Endometrium (tissue), 2 donors: ENCODE results near the gene ANKK1.

Experiments used
- FAIRE-seq: peaks from 2 replicates; lab custom pipeline; 2012; peaks lifted over from hg19 to GRCh38; lab: Jason Lieb, UNC
- donor health status: control.
- donor health status: control.

ANKK1 gene, protein sequence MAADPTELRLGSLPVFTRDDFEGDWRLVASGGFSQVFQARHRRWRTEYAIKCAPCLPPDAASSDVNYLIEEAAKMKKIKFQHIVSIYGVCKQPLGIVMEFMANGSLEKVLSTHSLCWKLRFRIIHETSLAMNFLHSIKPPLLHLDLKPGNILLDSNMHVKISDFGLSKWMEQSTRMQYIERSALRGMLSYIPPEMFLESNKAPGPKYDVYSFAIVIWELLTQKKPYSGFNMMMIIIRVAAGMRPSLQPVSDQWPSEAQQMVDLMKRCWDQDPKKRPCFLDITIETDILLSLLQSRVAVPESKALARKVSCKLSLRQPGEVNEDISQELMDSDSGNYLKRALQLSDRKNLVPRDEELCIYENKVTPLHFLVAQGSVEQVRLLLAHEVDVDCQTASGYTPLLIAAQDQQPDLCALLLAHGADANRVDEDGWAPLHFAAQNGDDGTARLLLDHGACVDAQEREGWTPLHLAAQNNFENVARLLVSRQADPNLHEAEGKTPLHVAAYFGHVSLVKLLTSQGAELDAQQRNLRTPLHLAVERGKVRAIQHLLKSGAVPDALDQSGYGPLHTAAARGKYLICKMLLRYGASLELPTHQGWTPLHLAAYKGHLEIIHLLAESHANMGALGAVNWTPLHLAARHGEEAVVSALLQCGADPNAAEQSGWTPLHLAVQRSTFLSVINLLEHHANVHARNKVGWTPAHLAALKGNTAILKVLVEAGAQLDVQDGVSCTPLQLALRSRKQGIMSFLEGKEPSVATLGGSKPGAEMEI

DNA sequence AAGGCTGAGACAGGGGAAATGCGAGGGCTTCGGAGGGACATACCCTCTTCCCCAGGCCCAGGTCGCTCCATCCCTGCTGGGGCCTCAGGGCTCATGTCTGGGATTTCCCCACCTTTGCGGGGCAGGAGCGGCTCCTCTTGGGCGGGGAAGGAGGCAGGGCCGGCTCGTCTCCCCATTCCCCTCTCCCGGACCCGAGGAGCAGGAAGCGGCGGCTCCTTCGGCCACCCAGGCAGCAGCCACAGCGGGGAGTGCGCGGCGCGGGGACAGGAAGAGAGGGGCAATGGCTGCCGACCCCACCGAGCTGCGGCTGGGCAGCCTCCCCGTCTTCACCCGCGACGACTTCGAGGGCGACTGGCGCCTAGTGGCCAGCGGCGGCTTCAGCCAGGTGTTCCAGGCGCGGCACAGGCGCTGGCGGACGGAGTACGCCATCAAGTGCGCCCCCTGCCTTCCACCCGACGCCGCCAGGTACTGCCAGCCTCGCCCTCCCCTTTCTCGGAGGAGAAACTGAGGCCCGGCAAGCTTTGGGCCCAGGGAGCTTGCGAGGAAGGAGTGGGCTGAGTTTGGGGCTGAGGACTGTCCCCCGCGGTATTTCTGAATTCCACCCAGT is at the start of gene ANKK1:
Gene ANKK1, plus strand, starts transcription at position 175 of the 607 bp plus-strand sequence. Its CDS starts 106 bp downstream, at position 281.
- FAIRE-seq = no peak

DNA sequence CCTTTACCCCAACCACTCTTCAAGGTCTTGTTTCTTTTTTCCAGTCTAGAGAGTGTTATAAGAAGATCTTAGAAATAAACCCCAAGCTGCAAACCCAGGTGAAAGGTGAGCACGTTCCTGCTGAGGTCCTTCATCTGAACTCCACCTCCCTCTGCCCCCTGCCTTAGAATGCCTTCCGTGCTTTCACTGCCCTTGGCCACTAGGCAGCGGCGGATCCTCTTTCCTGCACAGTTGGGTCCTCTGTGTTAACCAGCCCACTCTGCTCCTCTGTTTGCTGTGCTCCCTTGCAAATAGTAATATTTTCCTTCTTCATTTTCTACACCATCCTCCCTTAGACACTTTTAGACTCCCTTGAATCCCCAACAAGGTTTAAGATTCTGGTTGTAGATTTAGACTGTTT is 48.8 kb upstream of the ANKK1 start:
- no peak for FAIRE-seq

DNA sequence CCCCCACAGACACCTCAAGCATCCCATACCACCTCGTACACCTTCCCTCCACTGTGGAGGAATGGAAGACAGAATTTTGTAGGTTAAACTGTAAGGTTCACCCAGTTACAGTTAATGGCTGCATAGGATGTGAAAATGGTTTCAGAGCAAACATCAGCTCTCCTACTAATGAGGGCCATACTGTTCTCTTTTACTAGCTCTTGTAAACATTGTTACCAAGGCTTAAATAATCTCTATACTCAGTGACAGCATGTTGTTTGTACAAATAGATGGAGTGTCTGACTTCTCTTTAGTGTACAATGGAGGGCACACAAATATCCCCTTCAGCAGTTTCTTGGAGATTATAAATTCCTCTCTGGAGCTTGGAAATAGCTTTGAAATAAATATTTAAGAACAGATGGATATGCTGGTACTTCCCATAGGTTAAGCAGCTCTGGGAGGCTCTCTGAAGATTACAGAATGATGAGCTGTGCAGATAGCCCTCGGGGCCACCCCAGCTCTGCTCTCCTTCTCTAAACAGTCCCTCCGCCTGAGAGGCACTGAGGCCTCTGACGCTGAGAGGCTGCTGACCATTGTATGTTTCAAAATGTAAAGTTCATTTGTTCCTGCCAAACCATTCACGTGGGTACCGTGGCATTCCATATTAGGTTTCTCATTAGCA is 47.5 kb upstream of the ANKK1 start:
- FAIRE-seq = no peak

DNA sequence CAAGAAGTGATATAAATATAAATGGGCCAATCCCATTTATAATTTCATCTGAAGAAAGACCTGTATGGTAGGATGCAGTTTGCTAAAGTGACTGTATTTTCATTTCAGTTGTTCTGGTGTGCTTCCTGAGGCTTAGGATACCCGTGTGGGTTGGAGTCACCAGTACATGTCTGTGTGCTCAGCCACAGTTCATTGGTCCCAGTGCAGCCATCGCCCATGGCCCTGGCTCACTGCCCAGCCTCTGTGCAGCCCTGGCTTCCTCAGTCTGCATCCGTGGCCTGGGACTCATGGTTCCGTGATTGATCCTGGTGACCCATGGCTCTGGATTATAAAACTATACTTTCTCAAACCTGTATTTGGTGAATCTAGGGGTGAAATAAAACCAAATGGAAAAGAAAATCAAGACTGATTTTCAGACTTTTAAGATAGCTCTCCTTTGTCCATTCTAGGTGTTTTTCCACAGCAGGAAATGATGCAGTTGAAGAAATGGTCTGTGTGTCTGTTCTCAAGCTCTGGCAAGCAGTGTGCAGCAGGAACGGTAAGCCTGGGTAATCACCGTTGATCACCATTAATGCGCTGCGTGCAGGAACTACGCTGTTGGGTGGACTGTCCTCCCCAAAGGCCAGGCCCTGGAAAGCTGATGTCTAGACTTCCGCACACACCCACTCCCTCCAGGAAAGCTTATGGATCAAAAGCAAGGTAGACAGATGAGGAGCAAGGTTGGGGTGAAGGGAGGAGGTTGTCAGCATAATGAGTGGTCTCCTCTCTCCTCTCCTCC is 46.0 kb upstream of the ANKK1 start:
- no peak for FAIRE-seq

DNA sequence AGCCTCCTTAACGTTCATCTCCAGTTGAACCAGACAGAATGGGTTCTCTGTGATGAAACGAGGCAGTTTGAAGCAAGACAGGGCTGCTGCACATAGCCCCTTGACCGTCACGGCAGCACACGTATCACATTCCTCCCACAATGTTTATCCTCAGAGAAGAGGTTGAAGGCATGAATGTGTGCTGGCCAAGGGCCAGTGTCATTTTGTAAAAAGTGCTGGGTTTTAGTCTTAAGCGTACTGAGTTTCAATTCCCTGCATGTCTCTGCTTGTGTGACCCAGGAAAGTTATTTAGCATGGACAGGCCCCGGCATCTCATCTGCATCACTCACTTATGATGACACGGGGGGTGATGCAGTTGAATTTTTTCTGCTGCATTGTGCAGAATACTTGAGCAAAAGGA is 41.6 kb upstream of the ANKK1 start:
- FAIRE-seq = no peak

DNA sequence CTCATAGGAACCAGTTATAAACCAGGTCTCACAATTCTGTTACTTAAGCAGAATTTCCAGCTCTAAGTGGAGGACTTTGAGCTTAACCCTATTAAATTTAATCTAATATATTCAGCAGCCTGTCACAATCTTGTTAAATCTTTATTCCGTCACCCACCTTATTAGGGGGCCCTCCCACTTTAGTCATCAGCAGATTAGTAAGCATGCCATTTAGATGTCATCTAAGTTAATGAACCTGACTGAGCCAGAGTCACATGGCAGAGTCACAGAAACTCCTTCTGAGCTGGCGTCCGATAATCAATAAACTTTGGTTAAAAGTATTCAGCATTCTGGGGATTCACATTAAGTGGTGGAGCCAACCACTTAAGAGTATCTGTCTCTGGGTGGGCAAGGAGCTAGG is 38.1 kb upstream of the ANKK1 start:
- FAIRE-seq = no peak

DNA sequence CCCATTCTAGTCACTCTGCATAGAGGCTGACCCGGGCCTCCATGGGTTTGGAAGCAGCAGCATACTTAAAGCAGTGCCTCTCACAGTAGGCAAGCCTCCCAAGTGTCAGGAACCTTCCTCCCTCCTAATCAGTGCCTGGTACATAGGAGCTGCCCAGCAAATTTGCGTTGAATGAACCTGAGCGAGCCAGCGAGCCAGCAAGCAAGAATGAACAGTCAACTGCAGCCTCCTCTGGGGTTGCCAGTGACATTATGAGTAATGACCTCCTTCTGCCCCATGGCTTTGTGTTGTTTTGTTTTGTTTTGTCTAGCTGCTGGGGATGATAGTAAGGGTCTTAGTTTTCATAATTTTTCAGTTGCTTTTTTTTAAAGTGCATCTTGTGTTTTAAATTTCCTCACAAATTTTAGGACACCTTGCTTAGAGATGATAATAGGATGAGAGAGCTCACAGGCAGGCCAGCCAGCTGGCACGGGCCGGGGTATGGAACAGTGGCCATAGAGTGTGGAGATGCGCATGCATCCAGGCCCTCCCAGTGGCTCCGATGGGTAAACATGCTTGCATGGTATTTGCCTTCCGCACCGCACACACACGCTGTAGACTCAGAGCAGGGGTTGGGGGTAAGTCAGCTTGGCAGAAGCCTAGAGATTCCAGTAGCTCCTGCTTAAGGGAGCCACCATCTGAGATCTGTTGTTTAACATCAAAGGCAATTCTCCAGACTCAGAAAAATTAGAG is 37.1 kb upstream of the ANKK1 start:
- no peak for FAIRE-seq

DNA sequence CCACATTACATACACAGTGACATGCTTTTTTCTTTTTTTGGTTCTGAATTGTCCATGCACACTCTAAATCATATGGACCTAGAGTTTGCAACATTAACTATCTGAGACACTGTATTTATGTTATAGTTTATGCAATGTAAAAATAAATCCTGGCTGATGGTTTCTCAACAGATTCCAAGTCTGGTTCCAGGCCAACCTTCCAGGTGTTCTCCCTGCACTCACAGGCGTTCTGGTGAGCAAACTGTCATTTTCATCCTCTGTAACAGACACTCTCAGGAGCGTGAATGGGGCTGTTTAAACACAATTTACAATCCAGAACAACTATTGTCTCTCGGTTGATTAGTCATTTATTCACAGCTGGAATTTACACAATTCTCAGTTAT is 36.5 kb upstream of the ANKK1 start:
- no peak for FAIRE-seq

DNA sequence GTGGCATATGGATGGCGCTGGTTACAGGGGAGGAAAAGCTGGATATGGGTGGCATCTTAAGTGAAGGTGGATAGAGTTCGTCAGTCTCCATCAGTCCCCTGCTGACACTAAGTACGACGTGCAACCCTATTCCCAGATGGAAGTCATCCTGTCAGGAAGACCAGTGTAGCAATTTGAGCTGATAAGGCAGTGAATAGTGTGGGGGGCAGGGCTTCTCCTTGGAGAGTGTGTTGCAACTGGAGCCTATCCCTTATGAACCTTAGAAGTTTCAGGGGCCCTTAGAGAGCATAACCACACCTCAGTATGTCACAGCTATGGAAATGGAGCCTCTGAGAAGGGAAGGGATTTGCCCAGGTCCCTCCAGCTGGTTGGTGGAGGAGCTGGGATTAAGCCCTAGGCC is 36.1 kb upstream of the ANKK1 start:
- no peak for FAIRE-seq

DNA sequence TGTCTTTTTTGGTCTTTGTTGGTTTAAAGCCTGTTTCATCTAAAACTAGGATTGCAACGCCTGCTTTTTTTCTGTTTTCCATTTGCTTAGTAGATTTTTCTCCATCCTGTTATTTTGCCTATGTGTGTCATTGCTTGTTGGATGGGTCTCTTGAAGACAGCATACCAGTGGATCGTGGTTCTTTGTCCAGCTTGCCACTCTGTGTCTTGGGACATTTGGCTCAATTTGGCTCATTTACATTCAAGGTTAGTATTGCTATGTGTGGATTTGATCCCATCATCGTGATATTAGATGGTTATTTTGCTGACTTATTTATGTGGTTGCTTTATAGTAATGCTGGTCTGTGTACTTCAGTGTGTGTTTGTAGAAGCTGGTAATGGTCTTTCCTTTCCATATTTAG is 31.4 kb upstream of the ANKK1 start:
- FAIRE-seq = no peak

DNA sequence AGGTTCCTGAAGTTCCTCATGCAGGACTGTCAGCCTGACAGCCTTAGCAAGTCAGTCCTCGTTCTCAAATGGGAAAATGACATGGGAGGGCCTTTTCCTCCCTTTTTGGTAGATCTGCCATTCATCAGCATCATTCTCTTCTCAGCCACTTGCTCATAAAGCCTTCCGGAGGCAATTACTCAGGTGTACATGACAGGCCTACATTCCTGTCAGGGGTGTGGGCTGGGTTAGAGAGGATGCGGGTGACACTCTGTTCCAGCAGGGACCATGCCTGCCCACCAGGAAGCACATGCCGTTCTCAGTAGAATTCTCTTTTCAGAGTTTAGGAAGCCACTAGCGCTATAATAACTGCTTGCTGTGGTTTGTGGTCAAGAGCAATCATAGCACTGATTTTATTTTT is 24.2 kb upstream of the ANKK1 start:
- FAIRE-seq = no peak

DNA sequence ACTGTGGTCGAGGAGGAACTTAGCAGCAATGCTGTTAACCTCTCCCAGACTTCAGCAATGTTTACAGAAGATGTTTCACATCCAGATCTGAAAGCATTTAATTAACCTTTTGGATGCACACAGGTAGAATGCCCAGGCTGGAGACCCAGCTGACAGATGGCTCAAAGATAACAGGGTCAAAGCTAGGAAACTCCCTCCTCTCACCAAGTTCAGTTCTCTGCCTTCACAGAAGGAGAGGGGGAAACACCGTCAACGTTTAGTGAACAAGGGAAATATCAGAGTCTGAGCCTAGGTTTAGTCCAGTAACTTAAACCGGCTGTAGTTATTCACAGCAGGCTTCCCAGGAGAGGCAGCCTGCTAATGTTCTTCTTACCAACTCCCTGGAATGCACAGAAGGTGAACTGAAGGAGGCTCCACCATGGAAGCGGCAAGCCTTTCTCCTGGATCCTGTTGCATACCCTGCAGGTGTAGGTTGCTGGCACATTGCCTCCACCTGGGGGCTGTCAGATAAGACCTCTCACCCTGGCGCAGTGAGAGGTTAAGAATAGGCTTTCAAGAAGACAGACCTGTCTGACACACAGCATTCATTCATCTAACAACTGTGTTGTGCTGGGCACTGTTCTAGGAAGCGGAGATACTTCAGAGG is 23.5 kb upstream of the ANKK1 start:
- FAIRE-seq = no peak

DNA sequence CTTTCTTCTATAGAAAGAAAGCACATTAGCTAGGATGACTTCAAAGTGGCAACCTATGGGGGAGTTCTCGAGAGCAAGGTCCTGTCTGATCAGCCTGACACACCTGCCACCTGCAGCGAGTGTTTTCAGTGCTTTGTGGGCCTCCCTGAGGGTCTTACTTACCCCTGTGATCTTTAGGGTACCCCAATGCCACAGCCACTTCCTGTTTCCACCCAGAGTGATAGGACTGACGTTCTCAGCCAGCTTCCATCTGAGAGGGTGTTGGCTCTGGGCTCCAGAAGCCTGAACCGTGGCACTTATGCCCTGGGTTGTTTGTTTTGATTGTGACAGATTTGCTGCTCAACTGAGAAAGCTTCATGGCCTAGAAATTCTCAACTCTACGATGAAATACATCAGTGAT is 21.7 kb upstream of the ANKK1 start:
- FAIRE-seq = no peak

DNA sequence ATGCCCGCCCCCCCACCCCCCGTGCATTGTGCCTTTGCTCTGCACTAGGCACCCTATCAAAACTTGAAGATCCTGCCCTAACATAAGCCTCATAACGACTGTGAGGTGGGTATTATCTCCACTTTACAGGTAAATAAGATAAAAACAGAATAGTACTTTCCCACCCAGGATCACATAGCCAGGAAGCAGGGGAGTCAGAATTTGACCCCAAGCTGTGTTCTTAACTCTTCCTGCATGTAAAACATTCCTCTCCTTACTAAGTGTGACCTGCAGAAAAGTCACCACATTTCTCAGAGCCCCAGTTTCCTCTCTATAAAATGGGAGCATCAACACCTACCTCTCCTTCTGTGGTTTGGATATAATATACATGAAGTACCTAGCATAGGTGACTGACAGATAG is 18.2 kb upstream of the ANKK1 start:
- FAIRE-seq = no peak

DNA sequence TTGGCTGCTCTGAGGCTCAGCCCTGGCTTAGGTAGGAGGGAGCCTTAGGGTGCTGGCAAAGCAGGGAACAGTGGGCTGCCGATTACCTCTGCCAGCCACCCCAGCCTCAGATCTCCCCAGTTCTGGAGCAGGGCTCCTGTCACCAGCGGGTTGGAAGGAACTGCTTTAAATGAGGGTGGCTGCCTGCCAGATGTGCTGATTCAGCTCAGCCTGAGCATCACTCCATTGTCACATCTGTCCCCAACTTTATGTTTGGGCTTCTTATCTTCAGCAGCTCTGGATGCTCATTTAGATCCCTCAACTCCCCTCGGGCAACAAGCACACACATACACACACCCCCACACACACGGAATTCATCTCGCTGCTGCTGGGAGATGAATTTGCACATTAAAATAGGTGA is 16.9 kb upstream of the ANKK1 start:
- no peak for FAIRE-seq

DNA sequence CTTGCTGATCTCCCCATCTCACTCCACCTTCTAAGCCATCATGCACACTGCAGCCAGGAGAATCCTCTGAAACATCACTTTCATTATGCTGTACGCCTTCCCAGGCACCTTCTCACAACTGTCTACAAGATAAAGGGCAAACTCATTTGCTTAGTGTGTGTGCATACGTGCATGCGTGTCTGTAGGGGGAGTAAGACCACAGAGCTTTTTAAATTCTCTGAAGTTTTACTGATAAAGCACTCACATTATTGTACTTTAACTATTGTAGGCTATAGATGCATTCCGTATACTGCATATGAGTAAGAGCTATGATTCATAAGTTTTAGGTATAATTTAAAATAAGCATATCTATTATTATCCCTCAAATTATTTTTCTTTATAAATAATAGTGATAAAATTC is 15.3 kb upstream of the ANKK1 start:
- FAIRE-seq = no peak

DNA sequence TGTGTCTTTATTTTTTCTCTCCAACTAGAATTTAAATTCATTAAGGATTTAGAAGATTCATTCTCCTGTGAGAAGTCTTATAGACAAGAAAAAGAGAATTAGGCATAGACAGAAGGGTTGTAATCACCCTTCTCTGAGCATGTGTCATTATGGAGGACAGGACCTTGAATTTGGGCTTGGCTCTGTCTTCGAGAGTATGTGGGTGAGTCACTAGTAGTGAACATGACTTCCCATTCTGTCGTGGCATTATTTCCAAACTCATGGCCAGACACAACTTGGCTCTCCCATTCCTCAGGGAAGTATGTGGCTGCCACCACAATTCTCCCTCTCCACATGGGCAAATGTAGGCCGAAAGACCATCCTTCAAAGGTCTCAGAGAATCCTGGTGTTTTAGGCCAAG is 14.3 kb upstream of the ANKK1 start:
- FAIRE-seq = no peak

DNA sequence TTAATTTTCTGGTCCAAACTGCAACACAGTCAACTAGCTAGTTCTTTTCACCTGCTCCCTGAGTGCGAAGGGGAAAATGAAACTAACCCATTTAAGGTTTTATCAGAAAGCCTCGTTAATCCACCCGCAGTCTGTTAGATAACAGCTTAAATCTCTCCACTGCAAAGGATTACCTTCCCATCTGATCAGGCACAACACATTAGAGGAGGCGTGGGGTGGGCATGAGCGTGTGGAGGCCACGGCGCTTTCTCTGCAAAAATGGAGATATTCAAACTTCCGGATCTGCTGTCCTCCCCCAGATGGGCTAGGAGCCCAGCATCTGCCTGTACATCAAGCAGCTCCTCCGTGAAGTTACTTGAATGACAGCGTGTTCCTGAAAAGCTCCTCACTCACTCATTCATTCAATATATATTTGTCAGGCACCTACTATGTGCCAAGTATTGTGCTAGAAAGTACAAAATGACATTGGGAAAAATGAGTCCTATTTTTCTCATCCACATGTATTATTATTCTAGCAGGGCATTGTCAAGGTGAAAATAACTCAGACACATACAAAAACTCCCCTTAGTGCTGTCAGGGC is 13.5 kb upstream of the ANKK1 start:
- FAIRE-seq = no peak

DNA sequence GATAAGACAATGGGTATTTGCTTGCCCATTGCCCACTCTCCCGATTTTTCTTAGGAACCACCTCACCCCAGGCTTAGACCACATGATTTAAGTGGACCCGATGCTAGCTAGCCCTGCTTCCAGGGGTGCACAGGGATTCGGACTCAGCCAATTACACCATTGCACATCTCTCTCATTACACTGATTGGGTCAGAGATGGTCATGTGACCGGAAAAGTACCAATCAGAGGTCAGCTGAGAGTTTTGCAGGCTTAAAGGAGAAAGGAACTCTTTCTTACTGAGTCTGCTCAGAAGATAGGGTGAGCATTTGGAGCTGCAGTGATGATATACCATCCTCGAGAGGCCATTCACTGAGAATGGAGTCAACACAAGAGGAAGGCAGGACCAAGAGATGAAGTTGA is 12.2 kb upstream of the ANKK1 start:
- no peak for FAIRE-seq

DNA sequence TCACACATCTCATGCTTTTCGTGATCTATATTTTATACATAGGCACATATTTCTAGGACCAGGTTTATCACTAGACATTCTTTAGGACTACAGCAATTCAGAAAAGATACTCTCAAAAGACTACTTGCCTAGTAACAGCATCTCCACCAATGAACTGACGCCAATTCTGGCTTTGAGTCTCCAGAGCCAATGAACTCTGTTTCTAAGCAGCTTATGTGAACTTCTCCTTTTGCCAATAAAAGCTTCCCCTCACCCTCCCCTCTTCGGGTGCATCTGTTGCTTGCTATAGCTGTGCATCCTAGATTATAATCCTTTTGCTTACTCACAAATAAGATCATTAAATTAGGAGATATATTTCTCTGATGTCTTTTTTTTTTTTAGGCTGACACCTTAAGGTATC is 11.4 kb upstream of the ANKK1 start:
- FAIRE-seq = no peak
